HG03064 (cell line): ENCODE measurements around the gene ABHD16A.

ENCODE experiments used
- ATAC-seq: cut with Tn5 transposase; IDR thresholded peaks from one replicate; pipeline ENCODE4 v1.9.1; 2021; ENCODE audit warnings: low read depth; ENCODE audit not compliant: unreplicated experiment

ABHD16A gene

DNA sequence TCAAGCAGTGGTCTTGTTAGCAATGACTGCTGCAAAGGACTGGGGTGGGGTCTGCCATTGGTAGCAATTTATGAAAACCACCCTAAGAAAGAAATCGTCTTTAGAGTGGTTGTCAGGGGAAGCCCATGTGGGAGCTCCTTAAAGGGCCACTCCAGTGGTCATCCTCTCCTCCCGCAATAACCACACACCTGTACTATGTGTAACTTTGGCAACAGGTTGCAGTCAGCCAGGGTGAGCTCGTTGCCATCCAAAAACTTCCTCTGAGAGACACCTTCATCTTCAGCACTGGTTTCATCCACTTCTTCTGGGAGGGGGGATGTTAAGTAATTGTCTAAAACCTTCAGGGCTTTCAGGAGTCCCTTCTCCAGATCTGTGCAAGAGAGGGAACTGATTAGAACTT is 28.9 kb upstream of the ABHD16A start:
- no peak for ATAC-seq

DNA sequence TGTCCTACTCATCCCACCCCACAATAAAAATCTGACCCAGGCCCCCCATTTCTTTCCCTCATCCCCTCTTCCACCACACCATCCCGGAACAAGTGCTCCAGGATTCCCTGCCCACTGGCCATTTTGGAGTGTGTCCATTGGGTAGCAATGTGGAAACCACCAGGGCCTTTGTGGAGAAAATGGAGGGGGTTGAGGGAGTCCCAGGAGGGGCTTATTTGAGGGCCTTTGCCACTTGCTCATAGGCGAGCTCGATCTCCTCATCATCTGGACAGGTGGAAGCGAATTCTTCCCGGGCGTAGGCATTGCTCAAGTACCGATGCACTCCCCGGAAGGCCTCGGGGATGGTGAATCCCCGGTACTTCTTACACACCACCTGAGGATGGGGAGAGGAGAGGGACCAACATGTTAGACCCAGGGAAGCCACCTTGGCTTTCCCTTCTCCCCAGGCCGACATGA is 27.5 kb upstream of the ABHD16A start:
- ATAC-seq = no peak

DNA sequence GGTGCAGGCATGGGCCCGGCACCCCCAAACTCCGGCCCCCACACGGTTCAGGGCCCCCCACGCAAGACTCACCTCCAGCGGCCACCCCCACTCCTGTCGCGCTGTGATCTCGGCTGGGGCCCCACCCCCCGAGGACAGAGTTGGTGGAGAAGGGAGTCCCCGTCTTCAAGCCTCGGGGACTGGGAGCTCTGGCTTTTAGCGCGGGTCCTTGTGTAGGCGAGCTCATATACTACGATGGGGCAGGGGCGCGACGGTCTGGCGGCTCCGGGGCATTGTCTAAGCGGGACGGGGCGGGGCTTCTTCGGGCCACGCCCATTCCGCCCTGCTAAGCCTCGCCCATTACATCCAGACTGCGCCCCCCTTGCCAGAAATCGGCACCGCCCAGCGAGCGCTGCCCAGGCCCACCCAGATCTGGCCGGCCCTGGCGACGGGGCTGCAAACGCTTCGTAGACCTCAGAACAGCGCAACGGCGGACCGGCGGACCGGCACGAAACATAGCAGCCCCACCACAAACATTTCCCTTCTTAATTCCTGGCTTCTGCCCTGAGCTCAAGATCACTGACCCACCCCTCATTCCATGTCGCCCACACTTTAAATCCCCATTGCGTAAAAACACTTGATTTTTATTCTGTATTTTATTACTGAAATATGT is 27.0 kb upstream of the ABHD16A start:
- ATAC-seq = no peak

DNA sequence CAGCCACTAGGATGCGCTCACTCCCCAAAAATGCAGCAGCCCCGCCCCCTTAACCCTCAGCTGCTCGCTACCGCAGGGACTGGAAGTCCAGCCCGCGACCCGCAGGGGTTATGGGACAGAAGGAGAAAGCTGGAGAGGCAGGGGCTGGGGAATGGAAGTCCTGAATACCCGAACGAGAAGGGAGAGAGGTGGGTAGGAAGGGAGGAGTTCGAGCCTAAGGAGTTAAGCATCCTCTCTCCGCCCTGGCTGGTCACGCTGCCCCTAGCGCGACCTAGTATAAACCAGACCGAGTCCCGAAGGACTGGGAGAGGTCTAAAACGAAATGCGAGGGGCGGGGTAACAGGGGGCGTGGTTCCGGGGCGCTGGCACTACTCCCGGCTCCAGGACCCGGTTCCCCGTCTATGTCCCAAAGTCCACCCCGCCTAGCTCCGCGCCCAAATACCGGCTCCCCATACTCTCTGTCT is 26.4 kb upstream of the ABHD16A start:
- no peak for ATAC-seq

DNA sequence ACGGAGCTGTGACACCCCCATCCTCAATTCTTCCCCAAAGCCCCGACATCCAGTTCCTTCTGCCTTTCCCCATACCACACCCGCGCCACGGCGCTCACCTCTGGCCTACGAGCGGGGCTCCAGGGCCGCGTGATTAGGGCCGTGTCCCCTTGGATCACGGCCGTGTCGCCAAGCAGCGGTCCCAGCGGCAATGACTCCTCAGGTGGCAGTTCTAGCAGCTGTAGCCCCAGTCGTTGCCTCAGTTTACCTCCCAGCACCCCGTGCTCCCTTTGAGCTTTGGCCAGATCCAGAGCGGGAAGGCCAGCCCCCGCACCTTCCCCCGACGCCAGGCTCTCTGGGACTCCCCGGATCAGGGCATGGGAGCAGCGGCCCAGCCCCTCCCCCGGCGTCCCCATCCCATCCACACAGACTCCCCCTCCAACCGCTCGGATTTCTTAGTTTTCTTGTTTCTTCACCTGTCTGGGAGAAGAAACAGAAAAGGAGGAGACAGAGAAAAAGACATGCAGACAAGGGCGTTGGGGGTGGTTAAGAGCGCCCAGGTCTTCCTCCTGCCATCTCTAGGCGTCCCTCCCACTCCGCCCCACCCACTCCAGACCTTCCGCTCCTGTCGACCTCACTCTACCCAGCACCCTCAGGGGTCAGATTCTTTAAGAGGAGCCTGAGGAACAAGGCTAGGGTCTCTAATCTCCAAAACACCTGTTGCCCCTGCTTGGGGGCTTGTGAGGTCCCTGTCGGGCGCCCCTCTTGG is 25.8 kb upstream of the ABHD16A start, which contains the start of gene DDAH2:
TSS of gene DDAH2 (minus strand) at position 533 of the 748 bp plus-strand sequence. CDS start at position 395, 138 bp downstream.
- ATAC-seq = no peak

DNA sequence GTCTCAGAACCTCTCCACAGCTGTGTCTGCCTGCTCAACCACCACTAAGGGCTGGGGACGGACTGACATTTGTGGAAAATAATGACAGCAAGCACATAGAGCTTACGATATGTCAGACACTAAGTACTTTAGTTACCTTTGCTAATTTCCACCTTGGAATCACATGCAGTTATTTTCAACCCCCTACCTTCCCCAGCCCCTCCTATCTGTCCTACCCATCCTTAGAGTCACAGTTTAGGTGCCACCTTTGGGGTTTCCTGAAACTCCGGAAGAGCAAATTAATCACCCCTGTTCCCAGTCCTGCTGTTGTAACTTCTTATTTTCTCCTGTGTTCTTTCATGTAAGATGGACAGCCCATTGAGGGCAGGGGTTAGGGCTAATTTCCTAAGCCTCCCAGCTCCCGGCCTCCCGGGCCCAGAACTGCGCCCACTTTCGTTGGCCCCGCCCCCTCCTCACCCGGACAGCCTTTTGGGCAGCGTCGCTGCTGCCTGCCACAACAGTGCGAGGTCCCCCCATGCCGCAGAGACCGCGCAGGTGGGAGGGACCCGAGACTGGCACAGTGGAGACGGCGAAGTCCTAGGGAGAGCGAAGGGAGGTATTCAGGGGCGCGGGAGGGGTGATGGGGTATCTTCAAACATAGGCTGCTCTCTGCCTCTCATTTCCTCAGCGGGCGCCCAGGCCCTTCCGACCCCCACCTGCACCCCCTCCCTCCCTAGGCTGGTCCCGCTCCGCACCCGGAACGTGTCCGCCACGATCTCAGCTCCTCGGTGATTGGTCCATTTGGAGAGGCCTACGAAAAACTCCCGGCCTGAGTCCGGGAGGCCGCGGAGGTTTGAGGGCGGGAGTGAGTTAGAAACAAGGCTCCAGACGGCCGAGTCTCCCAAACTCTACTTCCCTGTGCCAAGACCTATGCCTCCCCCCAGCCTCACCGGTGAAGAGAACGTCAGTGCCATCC is 24.9 kb upstream of the ABHD16A start:
- ATAC-seq = no peak

DNA sequence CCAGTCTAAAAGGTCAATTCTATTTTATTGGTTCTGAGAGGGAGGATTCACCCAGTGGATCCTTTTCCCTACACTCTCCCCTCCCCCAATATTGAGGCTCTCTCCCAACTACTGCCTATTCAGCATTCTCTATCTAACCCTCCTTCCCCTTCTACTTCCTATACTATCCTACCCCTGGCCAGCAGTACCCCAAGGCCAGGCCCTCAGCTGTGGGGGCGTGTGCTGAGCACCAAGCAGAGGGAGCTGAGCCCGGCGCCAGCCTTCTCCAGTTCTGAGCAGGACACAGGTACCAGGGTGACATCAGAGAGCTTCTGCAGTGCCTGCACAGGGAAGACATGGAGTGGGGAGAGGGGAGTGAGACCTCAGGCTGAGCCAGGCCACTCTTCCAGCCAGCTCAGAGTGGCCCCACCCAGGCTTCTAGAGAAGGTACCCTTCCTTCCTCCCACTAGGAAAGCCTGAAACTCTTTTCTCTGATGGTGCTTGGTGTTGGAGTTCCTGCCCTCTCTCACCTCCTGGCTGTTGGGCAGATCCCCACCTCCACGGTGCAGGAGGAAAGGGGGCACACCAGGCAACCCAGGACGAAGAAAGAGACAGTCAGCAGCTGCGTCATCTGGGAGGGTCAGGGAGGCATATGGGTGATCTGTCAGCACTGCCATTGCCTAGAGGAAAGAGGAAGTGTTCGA is 24.1 kb upstream of the ABHD16A start:
- ATAC-seq = no peak

DNA sequence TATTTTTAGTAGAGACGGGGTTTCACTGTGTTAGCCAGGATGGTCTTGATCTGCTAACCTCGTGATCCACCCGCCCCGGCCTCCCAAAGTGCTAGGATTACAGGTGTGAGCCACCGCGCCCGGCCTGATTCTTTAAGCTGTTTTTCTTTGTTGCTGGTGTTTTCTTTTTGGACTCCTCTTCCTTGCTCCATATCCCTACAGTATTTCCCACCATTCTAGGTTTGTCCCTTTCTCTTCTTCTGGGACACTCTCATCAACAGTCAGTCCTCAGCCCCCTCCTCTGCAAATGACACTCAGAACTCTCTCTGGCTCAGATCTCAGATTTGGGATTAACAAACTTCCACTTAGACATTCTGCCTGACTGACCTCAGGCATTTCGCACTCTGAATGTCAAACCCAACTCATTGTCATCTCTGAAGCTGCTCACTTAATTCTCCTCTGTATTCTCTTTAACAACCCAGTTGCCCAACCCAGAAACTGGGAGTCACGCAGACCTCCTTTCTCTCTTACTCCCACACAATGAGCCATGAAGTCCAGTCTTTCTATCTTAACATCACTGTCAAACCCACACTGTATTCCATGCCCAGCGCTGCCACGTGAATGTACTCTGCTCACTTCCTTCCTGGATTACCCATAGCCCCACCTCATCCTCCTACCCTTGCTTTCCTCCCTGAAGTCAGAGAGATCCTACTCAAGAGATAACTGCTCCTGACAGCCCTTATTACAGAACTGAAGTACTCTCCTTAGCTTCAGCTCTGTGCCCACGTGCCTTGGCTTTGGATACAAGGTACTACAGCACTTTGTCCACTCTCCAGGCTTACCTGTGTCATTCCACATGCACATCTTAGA is 22.6 kb upstream of the ABHD16A start:
- ATAC-seq = no peak

DNA sequence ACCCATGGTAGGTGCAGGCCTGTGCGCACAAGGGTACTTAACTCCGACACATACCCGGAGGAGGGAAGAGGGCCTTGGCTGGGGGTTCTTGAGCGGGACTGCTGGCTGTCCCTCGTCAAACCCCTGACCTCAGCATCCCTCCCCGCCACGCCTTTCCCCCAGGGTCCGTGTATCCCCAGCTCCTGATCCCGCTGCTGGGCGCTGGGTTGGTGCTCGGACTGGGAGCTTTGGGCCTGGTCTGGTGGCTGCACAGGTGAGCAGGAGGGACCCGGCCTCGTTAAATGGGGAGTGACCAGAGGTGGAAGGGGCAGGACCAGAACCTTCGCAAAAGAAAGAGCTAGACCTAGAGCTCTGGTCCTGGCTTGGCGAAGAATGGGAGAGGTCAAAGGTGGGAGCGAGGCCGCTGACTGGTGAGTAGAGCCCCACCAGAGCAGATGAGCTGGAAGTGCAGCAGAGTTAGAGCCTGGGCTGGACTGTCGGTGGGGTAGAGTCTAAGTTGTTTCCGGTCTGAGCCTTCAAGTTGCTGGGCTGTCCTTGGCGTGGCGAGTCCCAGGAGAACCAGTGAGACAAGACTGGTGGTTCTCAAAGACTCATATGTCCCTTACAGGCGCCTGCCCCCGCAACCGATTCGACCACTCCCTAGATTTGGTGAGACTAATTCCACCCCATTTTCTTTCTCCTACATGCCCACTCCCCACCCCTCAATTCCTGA is 21.0 kb upstream of the ABHD16A start:
- no peak for ATAC-seq

DNA sequence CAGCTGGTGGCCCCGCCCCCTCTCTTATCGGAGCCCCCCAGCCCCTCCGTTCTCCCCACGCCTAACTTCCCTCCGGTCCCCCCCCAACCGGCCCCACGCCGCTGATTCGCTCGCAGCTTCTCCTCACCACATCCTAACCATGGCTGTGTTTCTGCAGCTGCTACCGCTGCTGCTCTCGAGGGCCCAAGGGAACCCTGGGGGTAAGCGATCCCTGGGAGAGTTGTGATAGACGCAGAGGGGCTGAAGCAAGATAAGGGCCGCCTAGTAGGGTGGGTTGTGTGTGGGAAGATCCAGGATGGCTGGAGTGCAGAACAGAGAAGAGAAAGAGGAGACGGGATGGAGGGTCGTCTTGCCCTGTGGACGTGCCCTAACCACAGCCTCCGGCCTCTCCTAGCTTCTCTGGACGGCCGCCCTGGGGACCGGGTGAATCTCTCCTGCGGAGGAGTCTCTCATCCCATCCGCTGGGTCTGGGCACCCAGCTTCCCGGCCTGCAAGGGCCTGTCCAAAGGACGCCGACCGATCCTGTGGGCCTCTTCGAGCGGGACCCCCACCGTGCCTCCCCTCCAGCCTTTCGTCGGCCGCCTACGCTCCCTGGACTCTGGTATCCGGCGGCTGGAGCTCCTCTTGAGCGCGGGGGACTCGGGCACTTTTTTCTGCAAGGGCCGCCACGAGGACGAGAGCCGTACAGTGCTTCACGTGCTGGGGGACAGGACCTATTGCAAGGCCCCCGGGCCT is 20.3 kb upstream of the ABHD16A start, which contains the start of gene MPIG6B:
TSS of gene MPIG6B (plus strand) at position 129 of the 735 bp plus-strand sequence. CDS start at position 140, 11 bp downstream.
- ATAC-seq = no peak

DNA sequence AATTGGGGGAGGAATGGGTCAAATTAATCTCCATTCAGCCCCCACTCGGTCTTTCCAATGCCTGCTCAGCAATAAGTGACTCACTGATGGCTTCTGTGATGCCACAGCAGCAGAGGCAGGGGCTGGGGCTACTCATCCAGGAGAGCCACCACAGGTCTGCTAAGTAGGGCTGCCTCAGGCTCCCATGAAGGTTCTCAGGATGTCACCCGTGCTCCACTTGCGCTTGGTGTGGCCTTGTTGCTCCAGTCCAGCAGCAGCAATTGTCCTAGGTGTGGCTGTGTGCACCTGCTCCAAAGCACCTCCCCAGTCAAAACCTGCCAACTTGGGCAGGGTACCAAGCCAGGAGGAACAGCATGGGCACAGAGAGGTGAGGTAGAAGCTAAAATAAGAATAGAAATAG is 19.0 kb upstream of the ABHD16A start:
- ATAC-seq = no peak

DNA sequence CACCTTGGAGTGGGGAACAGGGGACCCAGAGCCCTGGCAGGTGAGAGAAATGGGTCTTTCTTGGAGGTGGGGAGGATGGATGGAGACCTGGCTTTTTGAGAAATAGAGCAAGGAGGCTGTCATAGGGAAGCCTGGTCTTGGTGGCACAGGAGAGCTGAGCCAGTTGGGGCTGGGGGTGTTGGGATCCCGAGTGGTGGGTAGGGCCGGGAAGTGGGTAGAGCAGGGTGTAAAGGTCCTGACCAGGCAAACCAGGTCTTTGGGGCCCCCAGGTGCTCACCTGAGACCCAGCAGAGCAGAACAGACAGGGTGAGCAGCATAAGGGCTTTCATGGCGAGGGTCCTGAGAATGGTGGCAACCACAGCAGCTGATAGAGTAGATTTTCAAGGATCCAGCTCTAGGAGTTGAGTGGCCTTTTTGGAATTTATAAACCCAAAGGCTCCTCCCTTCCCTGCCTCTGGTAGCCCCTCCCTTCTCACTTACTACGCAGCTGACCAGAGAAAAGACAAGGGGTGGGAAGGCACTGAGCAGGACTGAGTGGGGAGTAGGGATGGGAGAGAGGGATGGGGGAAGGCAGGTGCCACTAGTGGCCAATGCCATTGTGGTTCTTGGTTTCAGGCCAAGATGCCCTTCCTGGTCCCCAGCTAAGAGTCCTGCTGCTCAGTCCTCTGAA is 18.4 kb upstream of the ABHD16A start, which contains the start of gene LY6G6C:
TSS of gene LY6G6C (minus strand) at position 396 of the 670 bp plus-strand sequence. CDS start at position 329, 67 bp downstream.
- no peak for ATAC-seq

DNA sequence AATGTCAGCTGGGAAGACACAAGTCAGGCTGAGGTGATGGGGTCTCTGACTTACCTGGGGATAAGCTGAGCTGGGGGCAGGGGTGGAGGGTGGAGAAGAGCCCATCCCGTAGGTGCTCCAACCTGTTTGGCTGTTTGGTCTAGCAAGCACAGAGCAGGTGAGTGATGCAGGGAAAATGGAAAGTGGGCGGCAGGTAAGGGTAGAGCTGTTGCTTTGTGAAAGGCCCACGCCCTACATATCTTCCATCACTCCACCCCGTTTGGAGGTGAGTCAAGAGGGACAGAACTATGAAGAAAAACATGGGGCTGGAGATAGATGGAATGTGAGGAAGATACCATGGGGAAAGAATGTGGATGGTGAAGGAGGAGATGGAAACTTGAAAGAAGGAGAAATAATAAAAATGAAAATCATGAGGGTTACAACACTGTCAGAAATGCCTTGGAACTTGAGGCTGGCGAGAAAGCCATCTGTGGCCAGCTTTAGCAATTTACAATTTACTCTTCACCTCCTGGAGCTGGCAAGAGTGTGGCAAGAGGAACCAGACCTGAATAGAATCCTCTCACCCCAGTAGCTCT is 17.2 kb upstream of the ABHD16A start:
- no peak for ATAC-seq

DNA sequence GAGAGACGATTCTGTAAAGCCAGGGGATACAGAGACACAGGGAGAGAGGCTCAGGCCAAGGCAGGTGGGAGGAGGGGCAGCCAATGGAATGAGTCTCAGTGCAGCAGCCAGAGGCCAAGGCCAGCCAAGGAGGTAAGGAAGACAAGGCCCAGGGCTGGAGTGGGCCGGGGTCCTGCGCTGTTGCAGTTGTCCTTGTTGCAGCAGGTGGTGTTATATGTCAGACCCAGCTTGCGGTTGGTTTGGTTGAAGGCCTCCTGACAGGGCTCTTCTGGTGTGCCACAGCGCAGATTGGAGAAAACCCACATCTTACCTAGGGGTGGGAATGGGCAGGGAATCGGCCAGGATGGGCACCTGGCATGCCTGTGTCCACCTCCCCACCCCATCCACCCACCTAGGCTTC is 15.9 kb upstream of the ABHD16A start:
- ATAC-seq = no peak

DNA sequence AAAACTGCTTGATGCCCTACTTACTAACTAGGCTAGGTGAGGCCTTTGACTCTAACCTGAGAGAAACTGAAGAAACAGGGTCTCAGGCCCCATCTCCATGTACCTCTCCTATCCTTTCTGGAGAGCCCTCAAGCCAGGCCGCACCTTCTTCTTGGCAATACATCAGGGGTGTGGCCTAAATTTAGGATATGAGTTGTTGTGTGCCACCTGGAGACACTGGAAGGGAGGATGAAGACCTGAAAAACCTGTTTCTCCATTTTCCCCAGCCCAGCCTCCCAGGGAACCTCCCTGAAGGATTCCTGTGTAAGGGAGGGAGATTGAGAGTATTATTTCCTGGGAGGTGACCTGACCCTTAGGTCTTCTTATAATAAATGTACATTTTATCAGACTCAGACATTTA is 15.1 kb upstream of the ABHD16A start:
- no peak for ATAC-seq

DNA sequence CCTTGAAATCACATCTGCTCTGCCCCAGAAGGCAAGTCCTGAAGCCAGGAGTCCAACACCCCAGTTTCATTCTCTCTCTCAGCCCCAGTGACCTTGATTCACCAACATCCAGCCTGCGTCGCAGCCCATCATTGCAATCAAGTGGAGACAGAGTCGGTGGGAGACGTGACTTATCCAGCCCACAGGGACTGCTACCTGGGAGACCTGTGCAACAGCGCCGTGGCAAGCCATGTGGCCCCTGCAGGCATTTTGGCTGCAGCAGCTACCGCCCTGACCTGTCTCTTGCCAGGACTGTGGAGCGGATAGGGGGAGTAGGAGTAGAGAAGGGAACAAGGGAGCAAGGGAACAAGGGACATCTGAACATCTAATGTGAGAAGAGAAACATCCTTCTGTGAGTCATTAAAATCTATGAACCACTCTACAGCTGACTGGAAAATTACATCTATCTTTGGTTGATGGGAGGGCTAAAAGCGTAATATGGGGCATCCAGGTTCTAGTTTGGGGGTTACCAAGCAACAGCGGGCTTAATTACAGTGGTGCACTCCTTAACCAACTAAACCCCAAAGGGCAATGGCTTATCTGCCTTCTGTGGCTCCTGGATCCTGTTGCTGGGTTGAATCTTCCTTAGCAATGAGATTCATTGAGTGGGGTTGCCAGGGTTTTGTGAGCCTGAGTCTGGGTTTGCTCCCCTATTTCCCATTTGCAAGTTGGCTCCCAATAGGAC is 14.5 kb upstream of the ABHD16A start:
- no peak for ATAC-seq
